Measurements from ENCODE around the gene BRAF. TPM values are rescaled to one million over a fixed set of nuclear protein-coding genes. Genes with fewer than 3 reads are reported as not detected.

Gene BRAF
- total RNA-seq, 4 donors from 2014 or later, result 32.2 to 94.9 (median 41.0) TPM

GRCh38 chr7:140738280-140738679 is 186.4 kb downstream of the BRAF start:
- peaks cover 34% of the 10 kb centered on the region for H3K36me3 ChIP-seq
- TF ChIP-seq EP300 (IDR thresholded peaks at IDR 0.05), result no peak
- no peak for TF ChIP-seq CTCF (IDR thresholded peaks at IDR 0.05)
- no peak for TF ChIP-seq POLR2AphosphoS5 (IDR thresholded peaks at IDR 0.05)
- no peak for TF ChIP-seq POLR2A (IDR thresholded peaks at IDR 0.05)
- no peak for DNase-seq (ENCODE audit: low spot score in 2 of 2)
- no peaks in the 10 kb centered on the region for H3K4me1 ChIP-seq
- H3K27ac ChIP-seq, result no peak overlapping the region
- no peaks in the 10 kb centered on the region for H3K27me3 ChIP-seq
- no peak overlapping the region for H3K4me3 ChIP-seq
- H3K9me3 ChIP-seq, result no peaks in the 10 kb centered on the region

DNA sequence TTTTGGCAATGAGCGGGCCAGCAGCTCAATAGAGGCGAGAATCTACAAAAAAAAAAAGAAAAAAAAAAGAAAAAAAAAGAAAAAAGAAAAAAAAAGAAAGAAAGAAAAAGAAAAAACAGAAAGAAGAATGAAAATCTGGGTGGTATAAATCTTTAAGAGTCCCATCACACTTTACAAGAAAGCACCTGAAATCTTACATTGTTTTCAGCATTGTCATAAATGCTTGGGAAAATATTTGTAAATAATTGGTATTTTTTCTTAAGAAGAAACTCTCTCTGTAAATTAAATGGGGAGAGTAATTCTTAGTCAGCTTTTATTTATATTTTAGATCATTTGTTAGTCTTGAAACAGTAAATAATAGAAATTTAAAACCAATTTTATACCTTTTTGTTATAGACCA is 190.0 kb downstream of the BRAF start:
- TF ChIP-seq EP300 (IDR thresholded peaks at IDR 0.05), result no peak
- TF ChIP-seq CTCF (IDR thresholded peaks at IDR 0.05), result no peak
- TF ChIP-seq POLR2AphosphoS5 (IDR thresholded peaks at IDR 0.05), result no peak
- no peak for TF ChIP-seq POLR2A (IDR thresholded peaks at IDR 0.05)
- Histone ChIP-seq H3K4me1 (no peaks in the 10 kb centered on the region), H3K4me3 (no peak overlapping the region), H3K27ac (no peak overlapping the region), H3K9me3 (no peaks in the 10 kb centered on the region), H3K36me3 (peaks cover 37% of the 10 kb centered on the region), H3K27me3 (no peaks in the 10 kb centered on the region)
- WGBS, result 91% methylated on average over 2 of the region's 2 CpGs
- no peak for DNase-seq (ENCODE audit: low spot score in 2 of 2)

DNA sequence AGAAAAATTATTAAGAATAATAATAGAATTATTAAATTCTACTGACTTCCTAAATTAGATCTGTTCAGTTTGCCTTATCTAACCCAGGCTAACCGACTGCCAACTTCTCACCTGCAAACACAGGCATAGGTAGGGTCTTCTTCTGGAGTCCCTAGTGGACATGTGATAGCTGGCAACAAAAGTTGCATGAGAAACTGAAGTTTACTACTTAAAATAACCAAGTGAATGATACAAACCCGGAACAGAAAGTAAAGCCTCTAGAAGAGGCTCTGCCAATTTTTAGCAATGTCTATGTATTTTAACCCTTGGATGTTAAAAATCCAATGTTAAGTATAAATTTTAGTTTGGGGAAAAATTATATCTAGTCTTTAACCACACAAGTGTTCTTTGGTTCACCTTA is 190.6 kb downstream of the BRAF start:
- DNase-seq (ENCODE audit: low spot score in 2 of 2), result no peak
- H3K27me3 ChIP-seq, result no peaks in the 10 kb centered on the region
- no peak overlapping the region for H3K27ac ChIP-seq
- H3K4me1 ChIP-seq, result no peaks in the 10 kb centered on the region
- H3K9me3 ChIP-seq, result no peaks in the 10 kb centered on the region
- H3K36me3 ChIP-seq, result peaks cover 34% of the 10 kb centered on the region
- H3K4me3 ChIP-seq, result no peak overlapping the region
- 74% methylated on average over 2 of the region's 2 CpGs for WGBS
- TF ChIP-seq POLR2AphosphoS5 (IDR thresholded peaks at IDR 0.05) (no peak), CTCF (IDR thresholded peaks at IDR 0.05) (no peak), EP300 (IDR thresholded peaks at IDR 0.05) (no peak)

GRCh38 chr7:140732416-140732815 is 192.3 kb downstream of the BRAF start:
- 92% methylated on average over 2 of the region's 2 CpGs for WGBS
- H3K4me1 ChIP-seq, result no peaks in the 10 kb centered on the region
- no peak for DNase-seq (ENCODE audit: low spot score in 2 of 2)
- H3K27me3 ChIP-seq, result no peaks in the 10 kb centered on the region
- H3K27ac ChIP-seq, result no peak overlapping the region
- peaks cover 22% of the 10 kb centered on the region for H3K36me3 ChIP-seq
- TF ChIP-seq POLR2AphosphoS5 (IDR thresholded peaks at IDR 0.05) (no peak), EP300 (IDR thresholded peaks at IDR 0.05) (no peak), POLR2A (IDR thresholded peaks at IDR 0.05) (no peak), CTCF (IDR thresholded peaks at IDR 0.05) (no peak)
- no peaks in the 10 kb centered on the region for H3K9me3 ChIP-seq
- no peak overlapping the region for H3K4me3 ChIP-seq

DNA sequence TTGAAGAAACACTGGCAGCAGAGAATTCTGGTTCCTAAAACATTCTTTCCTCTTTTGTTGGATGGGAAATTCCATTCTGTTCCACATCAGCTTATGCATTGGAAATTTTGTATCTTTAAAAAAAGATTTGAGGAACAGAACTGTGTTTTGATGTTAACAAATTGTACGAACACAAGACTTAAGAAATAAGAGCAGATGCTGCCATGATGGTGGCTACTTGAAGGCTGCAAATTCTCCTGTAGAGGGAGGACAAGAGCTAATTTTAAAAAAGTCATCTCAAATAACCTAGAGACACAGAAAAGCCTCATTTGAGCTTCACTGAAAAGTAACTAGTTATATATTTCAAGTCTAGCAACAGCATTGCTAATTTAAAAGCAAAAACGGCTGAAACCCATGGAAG is 198.4 kb downstream of the BRAF start:
- Histone ChIP-seq H3K27ac (no peak overlapping the region), H3K4me1 (no peaks in the 10 kb centered on the region), H3K9me3 (no peaks in the 10 kb centered on the region), H3K4me3 (no peak overlapping the region), H3K27me3 (no peaks in the 10 kb centered on the region), H3K36me3 (peaks cover 15% of the 10 kb centered on the region)
- TF ChIP-seq CTCF (IDR thresholded peaks at IDR 0.05) (no peak), POLR2AphosphoS5 (IDR thresholded peaks at IDR 0.05) (no peak), POLR2A (IDR thresholded peaks at IDR 0.05) (no peak), EP300 (IDR thresholded peaks at IDR 0.05) (no peak)
- DNase-seq (ENCODE audit: low spot score in 2 of 2), result no peak
- 83% methylated on average over 2 of the region's 2 CpGs for WGBS

Measured in suprapubic skin (tissue), 4 donors.